AG04449 (cell line): ENCODE data around the gene YPEL1.

ENCODE experiments used
- CTCF ChIA-PET: fragments of 350-600 bp; formaldehyde crosslinking; extraction: SDS; loops from one replicate; lab custom pipeline; 2021; ENCODE audit warnings: antibody characterized with exemption; lab: Yijun Ruan, JAX
- POLR2A ChIA-PET: fragments of 400-600, 350-600 bp; formaldehyde crosslinking; extraction: SDS; loops from one replicate; lab custom pipeline; 2020; ENCODE audit warnings: antibody characterized with exemption, inconsistent platforms; lab: Yijun Ruan, JAX
- DNase-seq: peaks from one replicate; pipeline ENCODE4 v3.0.0-alpha.2; 2010; ENCODE audit warnings: low read depth, low spot score
- H3K4me3 ChIP-seq: 2 replicates; pipeline ENCODE4 v1.5.1; 2011; ENCODE audit warnings: low read depth, mild to moderate bottlenecking, control low read depth, low read length
- TF ChIP-seq, protein P1 (sequence below): IDR thresholded peaks from one replicate; pipeline ENCODE4 v1.5.1; 2011; ENCODE audit warnings: mild to moderate bottlenecking, moderate library complexity, low read length, control low read depth, inconsistent platforms; ENCODE audit not compliant: insufficient read depth; ENCODE audit errors: missing control alignments

The YPEL1 gene

DNA sequence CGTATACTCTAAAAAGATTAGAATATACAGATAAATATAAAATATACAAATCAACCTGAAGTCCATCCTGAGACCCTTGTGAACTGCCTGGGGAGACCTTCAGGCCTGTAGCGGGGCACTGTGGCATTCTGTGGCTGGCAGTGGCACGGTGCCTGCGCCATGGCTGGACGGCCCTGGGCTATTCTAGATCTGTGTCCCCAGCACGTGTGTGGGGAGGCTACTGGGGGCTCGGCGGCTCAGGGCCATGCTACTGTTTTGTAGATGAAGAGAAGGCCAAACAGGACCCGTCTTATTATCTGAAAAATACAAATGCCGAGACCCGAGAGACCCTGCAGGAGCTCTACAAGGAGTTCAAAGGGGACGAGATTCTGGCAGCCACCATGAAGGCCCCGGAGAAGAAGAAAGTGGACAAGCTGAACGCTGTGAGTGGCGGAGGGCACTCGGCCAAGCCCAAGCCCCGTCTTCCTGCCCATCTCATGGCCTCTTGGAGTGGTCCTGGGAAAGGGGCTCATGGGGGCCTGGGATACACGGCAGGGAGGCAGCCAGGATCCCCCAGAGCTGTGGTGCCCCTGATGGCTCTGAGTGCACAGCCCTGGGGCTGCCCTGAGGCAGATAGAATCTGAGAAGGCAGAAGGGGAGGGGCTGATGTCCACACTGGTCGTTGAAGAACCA lies 51.0 kb downstream of the YPEL1 start:
- H3K4me3 ChIP-seq: no peak overlapping the region
- TF ChIP-seq, protein P1, sequence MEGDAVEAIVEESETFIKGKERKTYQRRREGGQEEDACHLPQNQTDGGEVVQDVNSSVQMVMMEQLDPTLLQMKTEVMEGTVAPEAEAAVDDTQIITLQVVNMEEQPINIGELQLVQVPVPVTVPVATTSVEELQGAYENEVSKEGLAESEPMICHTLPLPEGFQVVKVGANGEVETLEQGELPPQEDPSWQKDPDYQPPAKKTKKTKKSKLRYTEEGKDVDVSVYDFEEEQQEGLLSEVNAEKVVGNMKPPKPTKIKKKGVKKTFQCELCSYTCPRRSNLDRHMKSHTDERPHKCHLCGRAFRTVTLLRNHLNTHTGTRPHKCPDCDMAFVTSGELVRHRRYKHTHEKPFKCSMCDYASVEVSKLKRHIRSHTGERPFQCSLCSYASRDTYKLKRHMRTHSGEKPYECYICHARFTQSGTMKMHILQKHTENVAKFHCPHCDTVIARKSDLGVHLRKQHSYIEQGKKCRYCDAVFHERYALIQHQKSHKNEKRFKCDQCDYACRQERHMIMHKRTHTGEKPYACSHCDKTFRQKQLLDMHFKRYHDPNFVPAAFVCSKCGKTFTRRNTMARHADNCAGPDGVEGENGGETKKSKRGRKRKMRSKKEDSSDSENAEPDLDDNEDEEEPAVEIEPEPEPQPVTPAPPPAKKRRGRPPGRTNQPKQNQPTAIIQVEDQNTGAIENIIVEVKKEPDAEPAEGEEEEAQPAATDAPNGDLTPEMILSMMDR: no peak
- POLR2A ChIA-PET: no interaction called here
- no peak for DNase-seq
- CTCF ChIA-PET: no interaction called here

DNA sequence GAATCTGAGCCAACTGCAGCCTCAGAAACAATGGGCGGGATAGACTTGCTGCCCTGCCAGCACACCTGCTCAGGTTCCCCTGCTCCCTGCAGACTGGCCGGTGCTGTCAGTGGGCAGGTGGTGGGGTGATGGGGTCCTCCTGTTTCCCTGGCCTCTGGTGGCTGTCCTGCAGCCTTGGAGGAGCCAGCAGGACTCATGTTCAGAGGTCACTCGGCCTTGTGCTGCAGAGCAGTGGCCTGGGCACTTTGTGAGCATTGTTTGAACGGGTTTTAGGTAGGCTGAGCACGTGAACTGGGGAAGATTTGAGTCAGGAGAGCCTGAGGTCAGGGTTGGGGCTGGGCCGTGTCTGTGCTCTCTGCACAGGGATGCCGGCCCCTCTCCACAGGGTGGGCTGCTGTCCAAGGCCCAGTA lies 52.2 kb downstream of the YPEL1 start:
- TF ChIP-seq, protein P1: no peak
- CTCF ChIA-PET: no interaction called here
- H3K4me3 ChIP-seq: no peak overlapping the region
- POLR2A ChIA-PET: no interaction called here
- DNase-seq: no peak

DNA sequence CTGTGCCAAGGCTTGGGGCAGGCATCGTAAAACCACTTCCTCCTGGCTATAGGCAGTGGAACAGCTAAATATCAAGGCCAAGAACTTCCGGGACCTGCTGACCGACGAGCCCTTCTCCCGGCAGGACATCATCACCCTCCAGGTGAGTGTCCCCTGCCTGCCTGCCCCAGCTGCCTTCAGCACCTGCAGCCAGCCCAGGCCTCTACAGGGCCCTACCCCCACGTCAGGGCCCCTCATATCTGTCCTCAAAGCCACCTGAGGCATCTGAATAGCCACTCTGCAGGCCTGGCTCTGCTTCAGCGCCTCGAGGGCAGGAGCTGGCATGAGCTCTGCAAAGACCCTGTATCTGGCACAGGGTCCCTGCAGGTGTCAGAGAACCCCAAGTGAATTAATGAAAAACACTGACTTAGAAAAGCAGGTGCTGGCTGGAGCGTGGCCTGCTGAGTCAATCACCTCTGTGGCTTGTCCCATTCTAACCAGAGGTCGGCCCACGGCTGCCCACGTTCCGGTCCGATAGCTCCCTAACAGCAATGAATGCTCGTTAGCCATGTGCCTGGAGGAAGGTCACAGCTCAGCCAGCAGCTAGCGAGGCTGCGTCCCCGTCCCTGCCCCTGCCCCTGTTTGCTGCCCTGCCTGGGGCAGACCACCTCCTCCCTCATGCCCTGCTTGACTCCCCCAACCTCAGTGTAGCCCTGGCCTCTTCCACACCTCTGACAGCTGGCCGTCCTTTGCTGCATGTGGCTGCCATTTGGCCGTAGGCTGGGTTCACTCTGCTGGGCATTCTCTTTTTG lies 53.0 kb downstream of the YPEL1 start:
- TF ChIP-seq, protein P1: no peak
- no peak overlapping the region for H3K4me3 ChIP-seq
- POLR2A ChIA-PET: interaction anchor here (0.6 kb wide), 1 partner anchor 16 kb away, joined by 3 read pairs; no protein-coding TSS in a partner anchor
- CTCF ChIA-PET: no interaction called here
- no peak for DNase-seq

DNA sequence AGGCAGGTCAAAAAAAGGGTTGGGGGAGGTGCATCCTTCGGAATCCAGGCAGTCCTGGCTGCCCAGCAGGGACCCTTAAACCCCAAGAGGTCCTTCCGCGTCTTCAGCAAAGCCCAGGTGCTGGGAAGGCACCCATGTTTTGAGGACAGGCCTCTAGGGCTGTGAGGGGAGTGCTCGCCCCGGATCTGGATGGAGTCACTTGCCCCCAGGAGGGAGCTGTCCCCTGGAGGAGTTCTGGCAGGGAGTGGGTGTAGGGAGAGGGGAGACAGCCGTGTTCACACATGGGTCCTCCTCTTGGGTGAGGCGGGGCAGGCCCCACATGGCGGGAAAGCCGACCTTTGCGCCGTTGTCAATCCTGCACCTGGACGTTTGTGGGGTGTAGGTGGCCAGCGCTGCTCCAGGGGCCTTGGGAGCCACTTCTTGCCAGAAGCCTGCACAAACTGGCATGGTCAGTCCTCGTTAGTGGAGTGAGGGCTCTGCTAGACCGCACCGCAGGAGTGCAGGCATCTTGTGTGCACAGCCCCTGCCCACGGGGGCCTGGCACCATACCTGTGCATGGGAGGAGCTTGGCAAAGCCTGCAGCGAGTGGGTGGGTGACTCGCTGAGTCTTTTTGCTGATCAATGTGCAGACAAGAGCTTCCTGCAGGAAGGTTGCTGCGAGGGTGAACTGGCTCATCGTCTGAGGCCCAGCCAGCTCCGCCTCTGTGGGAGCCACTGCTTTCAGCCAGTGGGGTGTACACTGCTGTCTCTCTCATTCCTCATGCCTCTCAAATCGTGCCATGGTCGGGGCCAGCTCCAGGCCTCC lies 53.8 kb downstream of the YPEL1 start:
- ChIA-PET CTCF (no interaction called here), POLR2A (interaction anchor here (0.6 kb wide), 1 partner anchor 17 kb away, joined by 3 read pairs; no protein-coding TSS in a partner anchor)
- TF ChIP-seq, protein P1: no peak

DNA sequence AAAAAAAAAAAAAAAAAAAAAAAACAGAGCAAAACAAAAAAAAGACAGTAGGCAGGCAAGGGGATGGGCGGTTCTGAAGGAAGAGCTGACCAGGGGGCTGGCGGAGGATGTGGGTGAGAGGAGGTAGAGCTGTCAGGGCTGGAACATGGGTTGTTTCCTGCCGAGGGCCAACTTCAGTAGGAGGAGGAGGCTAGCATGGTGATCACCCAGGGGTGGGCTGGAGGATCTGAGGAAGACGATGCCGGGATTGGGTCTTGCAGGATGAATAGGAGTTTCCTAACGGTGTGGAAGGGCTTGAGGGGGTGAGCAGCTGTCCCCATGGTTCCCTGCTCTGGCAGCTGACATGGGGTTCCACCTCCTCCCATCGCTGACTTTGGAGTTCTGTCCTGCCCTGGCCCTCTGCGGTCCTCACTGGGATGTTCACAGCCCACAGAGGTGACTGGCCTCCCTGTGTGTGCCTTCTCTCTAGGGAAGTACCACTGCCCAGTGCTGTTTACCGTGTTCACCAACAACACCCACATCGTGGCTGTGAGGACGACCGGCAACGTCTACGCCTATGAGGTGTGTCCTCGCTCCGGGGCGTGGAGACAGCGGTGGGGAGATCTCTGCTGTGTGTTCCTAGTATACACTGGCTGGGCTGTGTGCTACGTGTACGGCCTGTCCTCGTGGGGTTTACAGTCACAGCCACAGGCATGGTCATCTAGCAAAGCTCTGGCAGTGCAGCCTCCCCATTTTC lies 54.6 kb downstream of the YPEL1 start:
- ChIA-PET POLR2A (no interaction called here), CTCF (no interaction called here)
- no peak for DNase-seq
- TF ChIP-seq, protein P1: no peak
- no peak overlapping the region for H3K4me3 ChIP-seq

More for the DNA sequence above, 53.8 kb downstream of the YPEL1 start:
- no peak for DNase-seq
- H3K4me3 ChIP-seq: no peak overlapping the region
